SIG-M5 treated with dmso at 0.1 percent for 504 hours (cell line): ENCODE measurements around the gene IRF7.

ENCODE experiments used
- DNase-seq: peaks from one replicate; lab custom pipeline; 2025; ENCODE audit not compliant: unreplicated experiment; lab: John Stamatoyannopoulos, UW

Gene IRF7

GRCh38 chr11:641806-642370 lies 26.1 kb upstream of the IRF7 start:
- no peak for DNase-seq

DNA sequence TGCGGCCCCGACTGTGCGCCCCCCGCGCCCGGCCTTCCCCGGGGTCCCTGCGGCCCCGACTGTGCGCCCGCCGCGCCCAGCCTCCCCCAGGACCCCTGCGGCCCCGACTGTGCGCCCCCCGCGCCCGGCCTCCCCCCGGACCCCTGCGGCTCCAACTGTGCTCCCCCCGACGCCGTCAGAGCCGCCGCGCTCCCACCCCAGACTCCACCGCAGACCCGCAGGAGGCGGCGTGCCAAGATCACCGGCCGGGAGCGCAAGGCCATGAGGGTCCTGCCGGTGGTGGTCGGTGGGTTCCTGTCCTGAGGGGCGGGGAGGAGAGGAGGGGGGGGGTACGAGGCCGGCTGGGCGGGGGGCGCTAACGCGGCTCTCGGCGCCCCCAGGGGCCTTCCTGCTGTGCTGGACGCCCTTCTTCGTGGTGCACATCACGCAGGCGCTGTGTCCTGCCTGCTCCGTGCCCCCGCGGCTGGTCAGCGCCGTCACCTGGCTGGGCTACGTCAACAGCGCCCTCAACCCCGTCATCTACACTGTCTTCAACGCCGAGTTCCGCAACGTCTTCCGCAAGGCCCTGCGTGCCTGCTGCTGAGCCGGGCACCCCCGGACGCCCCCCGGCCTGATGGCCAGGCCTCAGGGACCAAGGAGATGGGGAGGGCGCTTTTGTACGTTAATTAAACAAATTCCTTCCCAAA lies 24.4 kb upstream of the IRF7 start:
- DNase-seq: no peak

- no peak for DNase-seq
These were observed 23.7 kb upstream of the IRF7 start for GRCh38 chr11:639332-639955.

DNA sequence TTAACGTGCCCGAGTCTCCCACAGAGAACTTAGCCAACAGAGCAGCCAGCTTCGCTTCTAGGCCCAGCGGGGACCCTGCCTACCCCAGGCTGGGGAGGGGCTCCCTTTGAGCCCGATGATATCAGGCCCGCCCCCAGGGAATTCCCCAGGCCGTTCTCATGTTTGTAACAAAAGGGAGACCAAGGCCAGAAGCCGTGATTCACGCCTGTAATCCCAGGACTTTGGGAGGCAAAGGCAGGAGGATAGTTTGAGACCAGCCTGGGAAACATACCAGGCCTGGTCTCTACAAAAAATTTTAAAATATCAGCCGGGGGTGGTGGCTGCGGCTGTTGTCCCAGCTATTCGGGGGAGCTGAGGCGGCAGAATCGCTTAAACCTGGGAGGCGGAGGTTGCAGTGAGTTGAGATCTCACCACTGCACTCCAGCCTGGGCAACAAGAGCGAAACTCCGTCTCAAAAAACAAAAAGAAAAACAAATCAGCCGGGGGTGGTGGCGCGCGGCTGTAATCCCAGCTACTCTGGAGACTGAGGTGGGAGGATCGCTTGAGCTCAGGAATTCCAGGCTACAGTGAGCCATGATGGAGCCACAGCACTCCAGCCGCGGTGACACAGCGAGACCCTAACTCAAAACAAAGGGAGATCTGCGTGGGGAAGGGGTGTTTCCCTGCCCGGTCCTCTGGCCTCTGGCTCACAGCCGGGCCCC lies 23.0 kb upstream of the IRF7 start:
- no peak for DNase-seq

GRCh38 chr11:637593-638521 lies 22.1 kb upstream of the IRF7 start:
- DNase-seq: no peak

- no peak for DNase-seq
These were observed 21.5 kb upstream of the IRF7 start for GRCh38 chr11:637333-637592.

- DNase-seq: no peak
These were observed 21.0 kb upstream of the IRF7 start, which contains the start of gene DRD4 for GRCh38 chr11:636511-637332. DRD4 (plus strand) TSS chr11:637269; CDS start chr11:637305, 36 bp downstream.

DNA sequence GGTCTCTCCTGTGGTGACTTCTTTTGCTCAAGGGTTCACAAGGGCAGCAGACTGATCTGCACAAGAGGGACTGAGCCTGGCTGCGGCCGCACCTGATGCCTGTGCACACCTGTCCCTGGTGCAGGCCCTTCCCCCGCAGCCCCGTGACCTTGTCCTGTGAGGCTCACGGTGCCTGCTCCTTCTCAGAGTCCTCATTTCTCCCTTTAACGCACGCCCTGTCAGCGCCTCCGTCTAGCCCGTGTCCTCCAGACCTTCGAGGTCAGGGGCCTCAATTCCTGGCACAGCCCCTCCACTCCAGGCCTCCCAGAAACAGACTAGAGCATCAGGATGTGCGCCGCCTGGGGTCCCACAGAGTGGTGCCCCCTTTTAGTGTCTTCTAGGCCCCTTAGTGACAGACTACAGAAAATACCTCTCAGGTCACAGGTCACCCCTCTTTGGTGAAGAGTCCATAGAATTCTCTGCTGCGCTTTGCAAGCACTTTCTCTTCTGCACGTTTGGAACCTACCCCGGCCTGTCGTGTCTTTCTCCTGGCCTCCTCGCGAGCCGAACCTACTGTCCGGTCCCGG lies 20.3 kb upstream of the IRF7 start:
- DNase-seq: no peak

DNA sequence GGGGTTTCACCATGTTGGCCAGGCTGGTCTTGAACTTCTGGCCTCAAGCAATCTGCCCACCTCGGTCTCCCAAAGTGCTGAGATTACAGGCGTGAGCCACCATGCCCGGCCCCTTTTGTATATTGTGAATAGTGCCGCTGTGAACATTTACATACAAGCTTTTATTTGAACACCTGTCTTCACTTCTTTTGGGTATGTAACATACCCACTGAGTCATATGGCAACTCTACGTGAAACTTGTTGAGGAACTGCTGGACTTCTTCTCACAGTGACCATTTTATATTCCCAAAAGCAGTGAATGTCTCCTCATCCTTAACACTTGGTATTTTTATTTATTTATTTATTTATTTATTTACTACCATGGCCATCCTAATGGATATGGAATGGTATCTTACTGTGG lies 15.1 kb upstream of the IRF7 start:
- DNase-seq: no peak

DNA sequence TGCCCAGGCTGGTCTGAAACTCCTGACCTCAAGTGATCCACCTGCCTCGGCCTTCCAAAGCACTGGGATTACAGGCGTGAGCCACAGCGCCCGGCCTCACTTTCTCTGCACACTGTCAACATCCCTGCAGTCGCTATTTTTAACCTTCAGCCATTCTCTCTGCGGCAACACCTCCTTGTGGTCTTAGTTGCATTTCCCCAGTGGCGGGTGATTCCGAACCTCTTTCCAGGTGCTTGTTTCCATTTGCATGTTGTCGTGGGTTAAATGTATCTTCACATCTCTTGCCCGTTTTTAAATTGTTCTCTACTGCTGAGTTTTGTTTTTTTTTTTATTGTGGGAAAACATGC lies 13.5 kb upstream of the IRF7 start:
- DNase-seq: no peak

DNA sequence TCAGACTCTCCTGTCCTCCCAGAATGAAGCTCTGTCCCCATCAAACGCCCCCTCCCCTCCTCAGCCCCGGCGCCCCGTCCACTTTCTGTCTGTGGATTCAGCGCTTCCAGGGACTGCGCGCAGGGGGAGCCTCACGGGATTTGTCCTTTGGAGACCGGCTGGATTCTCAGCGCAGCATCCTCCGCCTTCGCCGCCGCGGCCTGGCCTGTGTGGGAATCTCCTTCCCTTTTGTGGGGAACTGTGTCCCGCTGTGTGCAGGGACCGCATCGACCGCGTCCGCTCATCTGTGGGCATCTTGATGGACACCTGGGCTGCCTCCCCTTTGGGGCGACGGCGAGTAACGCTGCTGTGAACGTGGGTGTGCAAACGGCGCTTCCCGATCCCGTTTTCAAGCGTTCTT lies 12.3 kb upstream of the IRF7 start:
- no peak for DNase-seq

DNA sequence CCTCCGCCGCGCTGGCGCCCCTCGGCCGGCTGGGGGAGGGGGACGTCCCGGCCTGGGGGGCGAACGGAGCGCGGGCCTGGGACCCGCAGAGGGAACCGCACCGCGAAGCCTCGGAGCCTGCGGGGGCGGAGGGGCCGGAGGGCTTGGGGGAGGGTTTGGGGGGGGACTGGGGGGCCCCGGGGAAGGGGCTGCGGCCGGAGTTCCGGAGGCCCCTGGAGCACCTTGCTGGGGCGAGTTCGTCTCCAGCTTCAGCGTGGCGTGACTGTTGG lies 11.5 kb upstream of the IRF7 start:
- no peak for DNase-seq

- DNase-seq: no peak
These were observed 10.9 kb upstream of the IRF7 start, which contains the start of gene SCT for GRCh38 chr11:626475-627307. SCT (minus strand) TSS chr11:627181; CDS start chr11:627143, 38 bp downstream.

GRCh38 chr11:625636-626268 lies 10.0 kb upstream of the IRF7 start:
- DNase-seq: no peak

- no peak for DNase-seq
These were observed 9.2 kb upstream of the IRF7 start, which contains the start of gene CDHR5 for GRCh38 chr11:624705-625635. CDHR5 (minus strand) TSS chr11:624955; CDS start chr11:624902, 53 bp downstream.

DNA sequence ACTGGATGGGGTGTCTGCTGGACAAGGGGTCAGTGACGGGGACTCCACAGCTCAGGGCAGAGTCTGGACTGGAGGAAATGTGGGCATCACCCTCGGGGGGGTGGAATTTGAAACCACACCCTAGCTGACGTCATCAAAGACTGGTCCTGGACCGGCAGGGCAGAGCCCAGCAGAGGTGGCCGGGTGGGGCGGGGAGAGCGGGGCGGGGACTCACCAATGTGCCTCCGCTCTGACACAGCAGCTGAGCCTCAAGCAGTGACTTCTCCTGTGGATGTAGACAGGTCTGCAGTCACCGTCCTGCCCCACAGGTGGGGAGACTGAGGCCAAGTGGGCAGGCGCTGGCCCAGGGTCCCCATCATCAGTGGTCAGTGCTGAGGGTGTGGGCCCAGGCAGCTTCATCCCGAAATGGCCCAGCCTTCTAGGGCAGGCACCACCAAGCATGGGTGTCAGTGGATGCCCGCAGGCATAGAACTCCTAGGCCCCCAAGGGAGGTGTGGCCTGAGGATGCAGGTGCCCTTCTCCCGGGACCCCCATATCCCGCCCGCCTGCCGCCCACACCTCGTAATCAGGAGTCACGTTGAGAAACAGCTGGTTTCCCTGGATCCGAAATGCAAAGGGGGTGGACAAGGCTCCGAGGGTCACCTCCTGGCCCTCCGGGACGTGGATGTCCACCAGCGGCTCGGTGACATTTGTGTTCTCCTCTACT lies 8.4 kb upstream of the IRF7 start:
- no peak for DNase-seq

- no peak for DNase-seq
These were observed 7.7 kb upstream of the IRF7 start for GRCh38 chr11:623349-623869.
